Natural killer cell (primary cell): ENCODE results near the gene TRAPPC2L. TPM values are rescaled to one million over a fixed set of nuclear protein-coding genes. Genes with fewer than 3 reads are reported as not detected.

Experiments used
- ATAC-seq, 3 donors: fragments of 150-1000 bp in 2 of 3; fragments of 200-7000 bp in 1 of 3; cut with Tn5 transposase; 1 replicate in 1 of 3; 2 replicates in 2 of 3; pipeline ENCODE4 v1.10.0; 2021; ENCODE audit warnings: mild to moderate bottlenecking in 2 of 3, moderate library complexity in 2 of 3
- DNase-seq, 2 donors: peaks; one replicate each; pipeline versions ENCODE4 v3.0.0 to v3.0.0-alpha.2; 2013 to 2021; ENCODE audit warnings: mixed read lengths in 1 of 2
- H3K27ac ChIP-seq: one replicate; pipeline ENCODE4 v1.5.1; 2013; ENCODE audit warnings: mild to moderate bottlenecking, low read length
- H3K27me3 ChIP-seq: one replicate; pipeline ENCODE4 v1.6.1; 2013; ENCODE audit warnings: low read length; ENCODE audit not compliant: control insufficient read depth, insufficient read depth
- H3K36me3 ChIP-seq: one replicate; pipeline ENCODE4 v1.6.1; 2013; ENCODE audit warnings: low read length; ENCODE audit not compliant: control insufficient read depth, insufficient read depth
- H3K4me1 ChIP-seq: one replicate; pipeline ENCODE4 v1.6.1; 2013; ENCODE audit warnings: low read length; ENCODE audit not compliant: control insufficient read depth, insufficient read depth
- H3K4me3 ChIP-seq: one replicate; pipeline ENCODE4 v1.5.1; 2013; ENCODE audit warnings: low read length
- H3K9me3 ChIP-seq: one replicate; pipeline ENCODE4 v1.6.1; 2013; ENCODE audit warnings: low read length; ENCODE audit not compliant: control insufficient read depth, insufficient read depth
- H3K27ac Mint-ChIP-seq, 2 donors: one replicate each; pipeline ENCODE4 v1.8.0; 2022; ENCODE audit warnings: mild to moderate bottlenecking in 2 of 2, mixed read lengths in 2 of 2, moderate library complexity in 1 of 2
- H3K27me3 Mint-ChIP-seq, 2 donors: one replicate each; pipeline ENCODE4 v1.8.0; 2022; ENCODE audit warnings: low read depth in 2 of 2, mixed read lengths in 2 of 2
- H3K36me3 Mint-ChIP-seq: one replicate; pipeline ENCODE4 v1.8.0; 2022; ENCODE audit warnings: mixed read lengths
- H3K4me1 Mint-ChIP-seq, 2 donors: one replicate each; pipeline ENCODE4 v1.8.0; 2022; ENCODE audit warnings: mixed read lengths in 2 of 2
- H3K4me3 Mint-ChIP-seq: one replicate; pipeline ENCODE4 v1.8.0; 2022; ENCODE audit warnings: mild to moderate bottlenecking, moderate library complexity, mixed read lengths
- H3K9me3 Mint-ChIP-seq, 2 donors: one replicate each; pipeline ENCODE4 v1.8.0; 2022; ENCODE audit warnings: mixed read lengths in 2 of 2
- CTCF ChIP-seq: fragments of 200-600 bp; IDR thresholded peaks from one replicate; pipeline ENCODE4 v1.8.0; 2022; ENCODE audit warnings: antibody characterized with exemption
- WGBS: methylation state at CpG from one replicate; pipeline ENCODE4 v1.1.7; 2013; ENCODE audit warnings: missing lambda C conversion rate; ENCODE audit not compliant: insufficient coverage; 5-methylcytosine and 5-hydroxymethylcytosine counted together
- intact Hi-C: fragments of 100-400 bp; cut with micrococcal nuclease; formaldehyde crosslinking; loops from one replicate; pipeline ENCODE4 v1.14.2; 2022
- total RNA-seq, 4 donors: library from RNA; stranded (reverse); fragments of 120-200 nt in 1 of 4; gene quantifications; one replicate each; pipeline versions ENCODE4 v1.2.3 to v1.2.4, GENCODE V29; 2013 to 2022

TRAPPC2L gene
- total RNA-seq, 3 donors from 2014 or later (not counting 1 experiment from before 2014, with no cell fraction given) = 31.9 to 39.0 (median 36.2) TPM

DNA sequence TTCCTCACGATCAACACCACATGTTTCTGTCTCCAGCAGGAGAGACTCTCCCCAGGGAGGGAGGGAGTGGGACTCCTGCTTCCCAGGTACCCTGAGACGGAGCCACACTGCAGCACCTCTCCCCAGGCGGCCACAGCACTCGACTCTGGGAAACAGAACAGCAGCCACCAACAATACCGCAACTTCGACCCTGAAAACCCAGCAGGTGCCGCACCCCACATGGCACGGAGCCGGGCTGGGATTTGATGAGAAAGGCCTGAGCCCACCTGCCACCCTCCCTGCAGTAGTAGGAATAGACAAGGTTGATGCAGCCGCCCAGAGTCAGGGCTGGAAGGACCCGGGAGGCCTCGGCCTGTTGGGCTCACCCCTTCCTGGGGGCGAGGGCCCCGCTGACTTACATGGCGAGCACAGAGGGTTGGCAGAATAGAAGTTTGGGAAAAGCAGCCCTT is 14.6 kb upstream of the TRAPPC2L start:
- Mint-ChIP-seq H3K27me3 (no peaks in the 10 kb centered on the region), H3K36me3 (no peaks in the 10 kb centered on the region), H3K4me3 (no peak overlapping the region), H3K4me1 (no peaks in the 10 kb centered on the region), H3K27ac (no peak overlapping the region), H3K9me3 (no peaks in the 10 kb centered on the region)
- Histone ChIP-seq H3K4me1 (no peaks in the 10 kb centered on the region), H3K4me3 (no peak overlapping the region), H3K27ac (no peak overlapping the region), H3K27me3 (no peaks in the 10 kb centered on the region), H3K36me3 (peaks cover 14% of the 10 kb centered on the region), H3K9me3 (no peaks in the 10 kb centered on the region)
- WGBS = 97% methylated on average over 15 of the region's 15 CpGs
- intact Hi-C loops = no loop called here
- no peak for TF ChIP-seq CTCF
- ATAC-seq (no peak), DNase-seq (no peak)

- Histone ChIP-seq H3K9me3 (no peaks in the 10 kb centered on the region), H3K27ac (no peak overlapping the region), H3K4me3 (no peak overlapping the region), H3K4me1 (no peaks in the 10 kb centered on the region), H3K27me3 (no peaks in the 10 kb centered on the region), H3K36me3 (peaks cover 16% of the 10 kb centered on the region)
- Mint-ChIP-seq H3K4me3 (no peak overlapping the region), H3K9me3 (no peaks in the 10 kb centered on the region), H3K27me3 (no peaks in the 10 kb centered on the region), H3K27ac (no peak overlapping the region), H3K4me1 (no peaks in the 10 kb centered on the region), H3K36me3 (no peaks in the 10 kb centered on the region)
- 94% methylated on average over 25 of the region's 25 CpGs for WGBS
- intact Hi-C loops = no loop called here
- ATAC-seq (no peak), DNase-seq (no peak)
- TF ChIP-seq CTCF = no peak
Measured at GRCh38 chr16:88842806-88843205, 14.1 kb upstream of the TRAPPC2L start.

- ATAC-seq (no peak), DNase-seq (no peak)
- 98% methylated on average over 20 of the region's 20 CpGs for WGBS
- Mint-ChIP-seq H3K4me3 (no peak overlapping the region), H3K27ac (no peak overlapping the region), H3K36me3 (no peaks in the 10 kb centered on the region), H3K9me3 (no peaks in the 10 kb centered on the region), H3K27me3 (no peaks in the 10 kb centered on the region), H3K4me1 (no peaks in the 10 kb centered on the region)
- H3K36me3 ChIP-seq = peaks cover 16% of the 10 kb centered on the region
- H3K4me3 ChIP-seq = no peak overlapping the region
- no peaks in the 10 kb centered on the region for H3K9me3 ChIP-seq
- H3K27ac ChIP-seq = no peak overlapping the region
- TF ChIP-seq CTCF = no peak
- H3K27me3 ChIP-seq = no peaks in the 10 kb centered on the region
- H3K4me1 ChIP-seq = no peaks in the 10 kb centered on the region
- intact Hi-C loops = no loop called here
Measured at GRCh38 chr16:88843256-88843655, 13.7 kb upstream of the TRAPPC2L start.

DNA sequence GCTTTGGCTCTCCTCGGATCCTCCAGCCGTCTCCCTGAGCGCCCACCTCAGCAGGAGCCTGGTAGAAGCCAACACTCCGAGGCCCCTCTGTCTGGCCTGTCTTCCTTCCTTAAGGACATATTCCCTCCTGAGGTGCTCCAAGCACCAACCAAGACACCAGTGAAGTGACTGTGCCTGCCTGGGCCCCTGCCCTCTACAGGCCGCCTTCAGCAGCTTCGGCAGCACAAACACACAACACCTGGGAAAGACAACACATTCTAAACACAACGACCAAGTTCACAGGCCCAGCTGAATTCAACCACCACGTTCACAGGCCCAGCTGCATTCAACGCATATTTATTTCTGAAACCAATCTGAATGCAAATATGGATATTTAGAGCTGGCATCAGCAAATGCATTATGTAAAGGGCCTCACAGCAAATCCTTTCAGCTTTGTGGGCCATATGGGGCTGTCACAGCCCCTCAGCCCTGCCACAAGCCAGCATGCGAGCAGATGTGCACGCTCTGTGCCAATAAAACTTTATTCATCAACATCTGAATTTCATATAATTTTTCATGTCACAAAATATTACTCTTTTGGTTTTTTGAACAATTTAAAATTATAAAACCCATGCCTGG is 12.4 kb upstream of the TRAPPC2L start:
- no peaks in the 10 kb centered on the region for H3K36me3 Mint-ChIP-seq
- Histone ChIP-seq H3K27ac (no peak overlapping the region), H3K4me3 (no peak overlapping the region), H3K4me1 (no peaks in the 10 kb centered on the region), H3K27me3 (no peaks in the 10 kb centered on the region), H3K36me3 (peaks cover 11% of the 10 kb centered on the region), H3K9me3 (no peaks in the 10 kb centered on the region)
- H3K27me3 Mint-ChIP-seq = no peaks in the 10 kb centered on the region
- H3K27ac Mint-ChIP-seq = no peak overlapping the region
- WGBS = 90% methylated on average over 11 of the region's 11 CpGs
- no peaks in the 10 kb centered on the region for H3K4me1 Mint-ChIP-seq
- no peaks in the 10 kb centered on the region for H3K9me3 Mint-ChIP-seq
- intact Hi-C loops = no loop called here
- H3K4me3 Mint-ChIP-seq = no peak overlapping the region
- ATAC-seq (no peak), DNase-seq (no peak)
- no peak for TF ChIP-seq CTCF
